GM10266 (cell line): ENCODE measurements around the gene PROCA1.

Source experiments
- DNase-seq: peaks from one replicate; pipeline ENCODE4 v3.0.0; 2012; ENCODE audit errors: extremely low spot score
- TF ChIP-seq, protein P1 (sequence below): IDR thresholded peaks from 2 replicates; pipeline ENCODE4 v1.5.1; 2012; ENCODE audit warnings: mild to moderate bottlenecking, low read depth; ENCODE audit not compliant: control insufficient read depth, insufficient read depth; ENCODE audit errors: missing control alignments

The PROCA1 gene

DNA sequence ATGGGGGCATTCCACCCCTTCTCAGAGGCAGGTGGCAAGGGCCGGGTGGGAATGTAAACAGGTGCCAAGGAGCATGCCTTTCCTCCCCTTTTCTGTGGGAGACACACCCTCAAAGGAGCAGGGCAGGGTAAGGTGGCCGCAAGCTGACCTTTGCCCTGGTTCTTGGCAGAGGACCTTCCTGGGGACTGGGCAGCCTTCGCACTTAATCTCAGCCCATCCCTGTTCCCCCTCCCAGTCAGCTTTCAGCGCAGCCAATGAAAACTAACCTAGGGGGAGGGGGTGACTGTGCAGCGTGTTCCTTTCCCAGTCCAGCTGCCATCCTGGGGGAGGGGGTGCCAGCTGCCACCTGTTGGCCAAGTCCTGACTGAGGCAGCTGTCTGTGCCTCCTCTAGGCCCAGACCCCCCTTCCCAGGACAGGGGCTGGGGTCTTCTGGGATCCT lies 34.9 kb upstream of the PROCA1 start:
- TF ChIP-seq, protein P1, sequence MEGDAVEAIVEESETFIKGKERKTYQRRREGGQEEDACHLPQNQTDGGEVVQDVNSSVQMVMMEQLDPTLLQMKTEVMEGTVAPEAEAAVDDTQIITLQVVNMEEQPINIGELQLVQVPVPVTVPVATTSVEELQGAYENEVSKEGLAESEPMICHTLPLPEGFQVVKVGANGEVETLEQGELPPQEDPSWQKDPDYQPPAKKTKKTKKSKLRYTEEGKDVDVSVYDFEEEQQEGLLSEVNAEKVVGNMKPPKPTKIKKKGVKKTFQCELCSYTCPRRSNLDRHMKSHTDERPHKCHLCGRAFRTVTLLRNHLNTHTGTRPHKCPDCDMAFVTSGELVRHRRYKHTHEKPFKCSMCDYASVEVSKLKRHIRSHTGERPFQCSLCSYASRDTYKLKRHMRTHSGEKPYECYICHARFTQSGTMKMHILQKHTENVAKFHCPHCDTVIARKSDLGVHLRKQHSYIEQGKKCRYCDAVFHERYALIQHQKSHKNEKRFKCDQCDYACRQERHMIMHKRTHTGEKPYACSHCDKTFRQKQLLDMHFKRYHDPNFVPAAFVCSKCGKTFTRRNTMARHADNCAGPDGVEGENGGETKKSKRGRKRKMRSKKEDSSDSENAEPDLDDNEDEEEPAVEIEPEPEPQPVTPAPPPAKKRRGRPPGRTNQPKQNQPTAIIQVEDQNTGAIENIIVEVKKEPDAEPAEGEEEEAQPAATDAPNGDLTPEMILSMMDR = no peak
- no peak for DNase-seq

DNA sequence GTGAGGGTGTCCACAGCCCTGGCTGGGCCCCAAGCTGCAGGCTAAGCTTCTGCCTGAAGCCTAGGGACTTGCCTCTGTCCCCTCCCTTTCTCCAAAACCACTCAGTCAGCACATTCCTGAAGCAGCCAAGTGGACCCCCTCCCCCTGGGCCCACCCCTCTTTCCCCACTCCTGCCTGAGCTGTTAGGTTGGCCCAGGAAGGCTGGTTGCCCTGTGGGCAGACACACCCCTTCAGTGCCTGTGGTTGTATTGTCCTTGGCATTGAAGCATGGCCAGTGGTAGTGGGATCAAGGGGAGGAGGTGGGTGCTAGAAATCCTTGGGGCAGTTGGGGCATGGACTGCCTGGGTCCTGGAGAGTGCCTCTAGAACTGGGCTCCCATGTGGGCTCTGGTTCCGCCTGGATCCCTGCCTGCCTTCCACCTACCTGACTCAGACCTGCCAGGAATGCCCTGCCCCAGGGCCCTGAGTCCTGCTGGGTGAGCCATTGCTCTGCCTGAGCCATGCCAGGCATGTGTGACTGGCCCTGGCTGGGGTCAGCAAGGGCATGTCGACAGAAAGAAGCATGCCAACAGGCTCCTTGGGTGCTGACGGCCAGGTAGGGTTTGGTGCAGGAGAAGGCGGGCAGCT lies 34.2 kb upstream of the PROCA1 start:
- DNase-seq = no peak
- TF ChIP-seq, protein P1 = no peak

DNA sequence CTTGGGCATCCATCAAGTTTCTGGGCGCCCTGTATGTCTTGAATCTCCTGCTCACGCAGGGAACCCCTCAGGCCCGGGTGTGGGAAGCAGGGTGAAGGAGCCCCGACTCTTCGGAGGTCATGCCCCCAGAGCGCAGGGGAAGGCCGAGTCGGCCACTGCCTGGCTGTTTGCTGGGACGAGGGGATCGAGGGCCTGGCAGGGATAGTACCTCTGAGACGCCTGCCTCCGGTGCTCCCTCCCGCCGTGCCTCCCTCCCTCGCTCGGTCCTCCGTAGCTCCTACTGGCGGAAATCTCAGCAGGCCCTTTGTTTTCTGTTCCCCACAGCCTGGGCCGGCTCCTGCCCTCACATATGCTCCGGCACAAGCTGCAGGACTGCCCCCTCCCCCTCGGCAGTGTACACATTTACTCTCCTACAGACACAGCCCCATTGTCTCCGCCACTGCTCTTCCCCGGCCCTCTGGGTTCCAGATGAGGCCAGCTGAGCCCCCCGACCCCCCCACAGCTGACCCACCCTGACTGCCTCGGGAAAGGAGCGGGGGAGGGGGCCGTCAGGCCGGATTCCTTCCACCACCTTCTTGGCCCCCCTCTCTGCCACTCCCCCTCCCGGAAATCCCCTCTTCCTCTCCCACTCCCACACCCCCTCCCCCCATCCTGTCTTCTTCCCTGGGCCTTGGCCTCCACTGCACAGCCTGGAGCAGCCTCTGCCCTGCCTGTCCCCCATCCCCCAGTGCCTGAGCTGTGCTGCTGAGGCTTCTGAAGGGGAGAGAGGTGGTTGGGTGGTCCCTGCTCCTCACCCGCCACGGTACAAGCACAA lies 33.5 kb upstream of the PROCA1 start:
- DNase-seq = no peak
- TF ChIP-seq, protein P1 = no peak

DNA sequence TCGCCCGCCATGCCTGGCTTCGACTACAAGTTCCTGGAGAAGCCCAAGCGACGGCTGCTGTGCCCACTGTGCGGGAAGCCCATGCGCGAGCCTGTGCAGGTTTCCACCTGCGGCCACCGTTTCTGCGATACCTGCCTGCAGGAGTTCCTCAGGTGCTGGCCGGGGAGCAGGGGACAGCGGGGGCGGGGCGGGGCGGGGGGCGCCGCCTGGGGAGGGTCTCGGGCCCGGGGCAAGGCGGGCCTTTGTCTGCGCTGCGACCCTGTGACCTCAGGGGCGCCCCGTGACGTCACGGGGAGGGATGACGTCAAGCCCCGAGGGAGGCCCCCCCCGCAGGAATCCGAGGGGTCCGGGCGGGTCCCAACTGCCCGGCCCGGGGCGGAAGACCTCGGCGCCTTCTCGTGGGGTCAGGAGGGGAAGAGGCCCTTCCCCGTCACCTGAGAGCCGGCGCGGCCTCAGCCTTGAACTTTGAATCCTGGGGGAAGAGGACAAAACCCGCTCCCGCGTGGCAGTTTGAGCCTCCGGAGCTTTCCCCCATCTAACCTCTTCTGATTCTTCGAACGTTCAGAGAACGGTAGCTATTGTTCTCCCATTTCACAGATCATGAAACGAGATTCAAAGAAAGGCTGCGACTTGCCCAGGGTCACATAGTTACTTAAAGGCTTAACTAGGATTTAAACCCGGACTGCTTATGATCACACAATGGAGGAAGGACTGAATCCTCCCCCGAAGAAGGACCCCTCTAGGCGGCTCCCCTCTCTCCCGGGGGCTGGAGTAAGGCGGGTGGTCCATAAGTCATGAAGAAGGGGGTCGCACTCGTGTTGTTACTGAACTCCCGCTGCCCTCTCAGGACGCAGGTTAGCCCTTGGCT lies 32.6 kb upstream of the PROCA1 start:
- peak; percentile 83 for DNase-seq
- TF ChIP-seq, protein P1 = no peak

DNA sequence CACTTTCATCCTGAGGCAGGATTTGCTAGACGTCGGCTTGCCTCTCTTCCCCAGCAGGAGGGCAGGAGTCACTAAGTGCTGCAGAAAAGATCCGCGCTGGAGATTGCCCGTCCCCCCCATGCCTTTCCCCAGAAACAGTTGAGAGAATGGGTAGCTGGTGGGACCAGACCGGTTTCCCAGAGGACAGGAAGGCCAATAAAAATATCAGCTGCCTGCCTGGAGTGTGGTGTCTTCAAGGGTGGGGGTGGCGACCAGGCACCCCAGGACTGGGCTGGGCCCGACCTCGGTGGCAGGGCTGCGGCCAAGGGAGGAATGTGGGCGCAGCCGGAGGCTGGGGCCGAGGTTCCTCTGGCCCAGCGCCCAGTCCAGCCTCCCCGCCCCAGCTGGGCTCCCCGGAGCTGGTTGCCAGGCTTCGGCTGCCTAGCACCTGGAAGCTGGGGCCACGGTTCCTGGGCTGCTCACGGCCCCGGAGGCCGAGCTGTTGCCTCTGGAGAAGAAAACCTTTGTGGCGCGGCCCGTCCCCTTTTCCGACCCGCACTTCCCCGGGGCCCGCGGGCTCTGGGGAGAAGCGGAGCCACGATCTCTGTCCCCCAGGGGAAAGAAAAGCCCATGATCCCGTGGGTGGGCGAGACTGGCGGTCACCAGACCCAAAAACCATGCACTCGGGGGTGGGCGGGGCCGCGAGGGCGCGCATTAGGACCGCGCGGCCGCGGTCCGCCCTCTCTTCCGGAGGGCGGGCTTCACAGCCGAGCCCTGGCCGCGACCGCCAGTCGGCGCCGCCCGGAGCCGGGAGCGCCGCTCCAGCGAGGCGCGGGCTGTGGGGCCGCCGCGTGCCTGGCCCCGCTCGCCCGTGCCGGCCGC lies 31.8 kb upstream of the PROCA1 start, which contains the start of gene TRAF4:
TSS of gene TRAF4 (plus strand) at position 769 of the 861 bp plus-strand sequence. CDS start 102 bp downstream, outside the sequence.
- TF ChIP-seq, protein P1 = peak; percentile 46
- peak; percentile 91 for DNase-seq
